Keratinocyte (primary cell): ENCODE results near the gene ARMC9. TPM values are rescaled to one million over a fixed set of nuclear protein-coding genes. Genes with fewer than 3 reads are reported as not detected.

ENCODE experiments used
- DNase-seq: peaks from one replicate; pipeline ENCODE4 v3.0.0-alpha.2; 2011; ENCODE audit warnings: low read depth, missing footprints, low spot score
- FAIRE-seq: peaks from 2 replicates; lab custom pipeline; 2011; peaks lifted over from hg19 to GRCh38; lab: Jason Lieb, UNC
- H2AFZ ChIP-seq: 2 replicates; pipeline ENCODE4 v1.6.0; 2012; ENCODE audit warnings: low read length, control low read depth, inconsistent platforms; ENCODE audit not compliant: control insufficient read depth
- H3K27ac ChIP-seq: 2 replicates; pipeline ENCODE4 v1.5.1; 2011; ENCODE audit warnings: low read length; ENCODE audit not compliant: control insufficient read depth, insufficient read depth
- H3K27me3 ChIP-seq: 3 replicates; pipeline ENCODE4 v1.6.0; 2011; ENCODE audit warnings: low read length; ENCODE audit not compliant: control insufficient read depth, insufficient read depth; ENCODE audit errors: extremely low read depth
- H3K36me3 ChIP-seq, 2 experiments: 2 replicates in 1 of 2; 3 replicates in 1 of 2; pipeline ENCODE4 v1.5.1; 2011; ENCODE audit warnings: low read length in 2 of 2, mild to moderate bottlenecking in 1 of 2; ENCODE audit not compliant: control insufficient read depth in 2 of 2, insufficient read depth in 2 of 2; ENCODE audit errors: extremely low read depth in 1 of 2
- H3K4me1 ChIP-seq: 3 replicates; pipeline ENCODE4 v1.5.1; 2011; ENCODE audit warnings: low read length; ENCODE audit not compliant: control insufficient read depth, insufficient read depth; ENCODE audit errors: extremely low read depth
- H3K4me2 ChIP-seq: 3 replicates; pipeline ENCODE4 v1.6.0; 2011; ENCODE audit warnings: low read depth, low read length; ENCODE audit not compliant: control insufficient read depth, insufficient read depth; ENCODE audit errors: extremely low read depth
- H3K4me3 ChIP-seq, 3 experiments: fragments of 200-600 bp in 1 of 3; sonication (generic) in 1 of 3; 2 replicates in 2 of 3; 3 replicates in 1 of 3; pipeline ENCODE4 v1.5.1; 2011 to 2016; ENCODE audit warnings: low read length in 3 of 3, mild to moderate bottlenecking in 3 of 3, control low read depth in 2 of 3, inconsistent platforms in 1 of 3, low read depth in 1 of 3, mixed read lengths in 1 of 3, mixed run types in 1 of 3, moderate library complexity in 1 of 3; ENCODE audit not compliant: control insufficient read depth in 2 of 3, insufficient read depth in 2 of 3; ENCODE audit errors: extremely low read depth in 1 of 3
- H3K79me2 ChIP-seq: 2 replicates; pipeline ENCODE4 v1.6.0; 2012; ENCODE audit warnings: low read length; ENCODE audit not compliant: control insufficient read depth, insufficient read depth
- H3K9ac ChIP-seq: 3 replicates; pipeline ENCODE4 v1.6.0; 2011; ENCODE audit warnings: low read length; ENCODE audit not compliant: control insufficient read depth, insufficient read depth; ENCODE audit errors: extremely low read depth
- H3K9me1 ChIP-seq: 3 replicates; pipeline ENCODE4 v1.6.0; 2011; ENCODE audit warnings: low read length; ENCODE audit not compliant: control insufficient read depth, insufficient read depth; ENCODE audit errors: extremely low read depth
- H3K9me3 ChIP-seq: 2 replicates; pipeline ENCODE4 v1.5.1; 2012; ENCODE audit warnings: low read depth, low read length; ENCODE audit not compliant: control insufficient read depth
- H4K20me1 ChIP-seq: 3 replicates; pipeline ENCODE4 v1.6.0; 2011; ENCODE audit warnings: low read length; ENCODE audit not compliant: control insufficient read depth, insufficient read depth; ENCODE audit errors: extremely low read depth
- CTCF ChIP-seq, 3 experiments: IDR thresholded peaks in 1 of 3; conservative IDR thresholded peaks in 1 of 3; optimal IDR thresholded peaks in 1 of 3; 2 replicates in 2 of 3; 3 replicates in 1 of 3; pipeline versions ENCODE3 to v1.5.1; 2011; ENCODE audit warnings: low read length in 3 of 3, mild to moderate bottlenecking in 3 of 3, moderate library complexity in 2 of 3, control low read depth in 1 of 3, inconsistent platforms in 1 of 3; ENCODE audit not compliant: insufficient read depth in 2 of 3; ENCODE audit errors: extremely low read depth in 1 of 3
- EZH2 ChIP-seq: IDR thresholded peaks from one replicate; pipeline ENCODE4 v1.6.1; 2012; ENCODE audit warnings: inconsistent platforms, mild to moderate bottlenecking, low read length, moderate library complexity
- dilution Hi-C: fragments of 300-500 bp; cut with MboI; formaldehyde crosslinking; loops from one replicate; pipeline ENCODE4 v1.7.0; 2020; ENCODE audit warnings: low sequenced_read_pairs; ENCODE audit not compliant: extremely low pct_ligation_motif_present
- polyA plus RNA-seq, 5 experiments: library from polyadenylated mRNA; depleted of rRNA in 3 of 5; stranded (reverse) in 3 of 5; stranded (forward) in 1 of 5; unstranded in 1 of 5; fragments of >200 nt; gene quantifications; 1 replicate in 1 of 5; 2 replicates in 3 of 5; 3 replicates in 1 of 5; pipeline versions ENCODE4 v1.2.1 to v1.2.3, GENCODE V29; 2011 to 2012; ENCODE audit warnings: missing spikeins in 2 of 5, low read depth in 1 of 5, low replicate concordance in 1 of 5

The ARMC9 gene
- polyA plus RNA-seq, 1 donor (not counting 4 experiments of a cell fraction or from before 2014, with no cell fraction given) = 16.2 TPM

- Histone ChIP-seq H3K4me3 (no peak overlapping the region), H2AFZ (no peak overlapping the region), H3K4me2 (no peak overlapping the region), H3K27ac (no peak overlapping the region), H3K79me2 (no peaks in the 10 kb centered on the region), H3K27me3 (no peaks in the 10 kb centered on the region), H3K4me1 (peaks cover 4% of the 10 kb centered on the region), H3K9me1 (no peaks in the 10 kb centered on the region), H3K9me3 (no peaks in the 10 kb centered on the region), H3K36me3 (no peaks in the 10 kb centered on the region), H3K9ac (no peak overlapping the region), H4K20me1 (no peaks in the 10 kb centered on the region)
- TF ChIP-seq CTCF (optimal IDR thresholded peaks at IDR 0.05 in 1 of 3, IDR thresholded peaks at IDR 0.05 in 1 of 3, conservative IDR thresholded peaks at IDR 0.05 in 1 of 3; ENCODE audit: extremely low read depth in 1 of 3, insufficient read depth in 2 of 3, low read length in 3 of 3) (no peak), EZH2 (no peak)
- FAIRE-seq = no peak
- DNase-seq = no peak
- dilution Hi-C loops = no loop called here
Observed at GRCh38 chr2:231181860-231182512, 16.4 kb upstream of the ARMC9 start.

DNA sequence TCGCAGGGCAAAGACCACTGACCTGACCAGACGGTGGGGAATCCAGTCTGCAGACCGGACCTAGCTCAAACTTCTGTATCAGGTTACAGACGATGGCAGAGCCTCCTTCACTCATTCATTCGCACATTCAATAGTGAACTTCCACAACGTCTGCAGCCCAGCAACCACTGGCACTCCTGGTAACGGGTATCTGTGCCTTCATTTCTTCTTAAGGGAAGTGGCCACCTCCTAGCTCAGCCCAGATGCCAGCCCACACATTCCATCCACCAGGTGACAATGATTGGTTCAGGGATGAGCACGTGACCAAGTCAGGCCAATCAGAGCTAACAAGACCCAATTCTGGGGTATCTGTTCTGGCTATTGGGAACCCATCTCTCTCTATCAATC is 15.9 kb upstream of the ARMC9 start:
- Histone ChIP-seq H3K27me3 (no peaks in the 10 kb centered on the region), H3K9me1 (no peaks in the 10 kb centered on the region), H3K4me3 (no peak overlapping the region), H2AFZ (no peak overlapping the region), H3K27ac (no peak overlapping the region), H3K79me2 (no peaks in the 10 kb centered on the region), H3K36me3 (no peaks in the 10 kb centered on the region), H3K4me1 (peaks cover 4% of the 10 kb centered on the region), H4K20me1 (no peaks in the 10 kb centered on the region), H3K4me2 (no peak overlapping the region), H3K9ac (no peak overlapping the region), H3K9me3 (no peaks in the 10 kb centered on the region)
- DNase-seq (no peak), FAIRE-seq (no peak)
- TF ChIP-seq EZH2 (no peak), CTCF (optimal IDR thresholded peaks at IDR 0.05 in 1 of 3, IDR thresholded peaks at IDR 0.05 in 1 of 3, conservative IDR thresholded peaks at IDR 0.05 in 1 of 3; ENCODE audit: extremely low read depth in 1 of 3, insufficient read depth in 2 of 3, low read length in 3 of 3) (no peak)
- dilution Hi-C loops = no loop called here
